Lower leg skin (tissue), 3 donors: Measurements from ENCODE around the gene NTM.

Source experiments
- CTCF ChIP-seq, 3 donors: fragments of 450-650 bp; IDR thresholded peaks; one replicate each; pipeline ENCODE4 v1.5.1; 2016; ENCODE audit warnings: antibody characterized with exemption in 3 of 3, mild to moderate bottlenecking in 3 of 3, moderate library complexity in 2 of 3
- POLR2A ChIP-seq, 2 donors: fragments of 450-650 bp; IDR thresholded peaks; one replicate each; pipeline ENCODE4 v1.6.1; 2016 to 2017; ENCODE audit warnings: antibody characterized with exemption in 2 of 2, mild to moderate bottlenecking in 1 of 2, moderate library complexity in 1 of 2

- TF ChIP-seq CTCF (IDR thresholded peaks at IDR 0.05) (no peak), POLR2A (IDR thresholded peaks at IDR 0.05) (no peak)
Measured at GRCh38 chr11:132357811-132358572, 987.6 kb downstream of the NTM start.
